ENCODE results near the gene DCAF11. TPM values are rescaled to one million over a fixed set of nuclear protein-coding genes. Genes with fewer than 3 reads are reported as not detected.

Gene DCAF11
- total and polyA plus RNA-seq, 2 donors (not counting 1 experiment from before 2014, with no cell fraction given), result 64.5 to 96.3 TPM

DNA sequence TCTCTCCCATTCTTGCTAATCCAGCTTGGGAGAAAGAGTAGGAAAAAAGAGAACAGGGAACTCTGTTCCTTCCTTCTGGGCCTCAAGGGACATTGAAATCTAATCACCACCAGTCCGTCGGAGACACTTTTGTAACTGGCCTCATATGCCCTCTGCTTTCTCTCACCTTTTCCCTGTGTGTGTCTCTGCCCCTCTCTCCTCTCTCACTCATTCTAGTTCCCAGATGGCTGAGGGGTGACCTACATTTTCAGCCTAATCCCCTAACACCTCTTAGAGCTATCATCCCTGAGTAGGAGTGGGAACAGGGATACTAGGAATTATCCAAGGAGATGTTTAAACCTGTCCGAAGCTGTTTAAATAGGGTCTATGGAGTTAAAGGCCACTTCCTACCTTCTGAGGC lies 29.4 kb upstream of the DCAF11 start:
- H3K4me1 Mint-ChIP-seq, result peaks cover 18% of the 10 kb centered on the region

DNA sequence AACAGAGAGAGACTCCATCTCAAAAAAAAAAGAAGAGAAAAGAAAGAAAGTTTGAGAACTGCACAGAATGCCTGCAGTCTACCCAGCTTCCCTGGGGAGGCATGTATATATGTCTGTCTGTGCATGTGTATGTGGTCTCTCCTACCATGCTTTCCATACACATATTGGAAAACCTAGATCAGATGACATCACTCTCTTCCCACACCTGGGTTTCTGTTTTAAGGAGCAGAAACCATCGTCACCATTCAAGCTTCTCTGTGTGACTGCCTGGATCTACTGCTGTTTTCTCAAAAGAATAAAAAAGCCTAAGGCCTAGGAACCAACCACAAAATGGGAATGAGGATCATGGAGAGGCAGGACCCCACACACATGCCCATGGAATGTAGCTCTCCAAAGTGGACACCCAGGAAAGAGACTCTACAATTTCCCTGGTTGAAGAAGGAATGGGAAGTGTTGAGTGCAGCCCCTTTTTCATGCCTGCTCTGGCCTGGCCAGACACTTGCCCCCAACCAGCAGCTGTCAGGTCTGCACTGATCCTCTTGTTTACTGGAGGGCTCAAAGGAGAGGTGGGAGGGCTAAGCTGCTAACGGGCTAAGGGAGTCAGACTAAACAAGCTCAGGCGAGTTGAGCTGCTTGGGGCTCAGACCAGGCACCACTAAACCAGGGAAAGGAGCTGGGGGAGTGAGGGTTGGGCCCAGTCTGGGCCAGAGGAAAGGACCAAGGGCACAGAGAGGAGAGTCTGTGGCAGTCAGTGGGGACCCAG lies 28.2 kb upstream of the DCAF11 start:
- no peak overlapping the region for H3K4me3 Mint-ChIP-seq
- no peaks in the 10 kb centered on the region for H3K27me3 Mint-ChIP-seq
- 90% methylated on average over 3 of the region's 3 CpGs for WGBS (ENCODE audit: insufficient coverage)
- ATAC-seq (ENCODE audit: low read depth) (no peak), DNase-seq (no peak)
- Histone ChIP-seq H3K27ac (ENCODE audit: low read length in 2 of 2) (no peak overlapping the region), H3K4me2 (replicated peaks; ENCODE audit: low read depth, low read length, poor library complexity, severe bottlenecking) (no peak overlapping the region), H3K79me2 (ENCODE audit: control insufficient read depth, insufficient read depth, low read length) (peaks cover 4% of the 10 kb centered on the region), H2AFZ (ENCODE audit: insufficient read depth, low read depth, low read length, poor library complexity, severe bottlenecking) (no peak overlapping the region), H3K27me3 (replicated peaks in 1 of 4; ENCODE audit: control extremely low read depth in 1 of 4, control insufficient read depth in 3 of 4, insufficient read depth in 4 of 4, low read length in 3 of 4) (no peaks in the 10 kb centered on the region), H3K9me3 (ENCODE audit: control extremely low read depth in 1 of 3, control insufficient read depth in 2 of 3, insufficient read depth in 1 of 3, low read length in 2 of 3) (no peaks in the 10 kb centered on the region), H3K9ac (ENCODE audit: low read length) (no peak overlapping the region), H3K36me3 (replicated peaks in 1 of 2; ENCODE audit: control extremely low read depth in 1 of 2, control insufficient read depth in 1 of 2, extremely low read depth in 1 of 2, insufficient read depth in 2 of 2, low read length in 1 of 2) (no peaks in the 10 kb centered on the region), H3K4me1 (ENCODE audit: control insufficient read depth in 2 of 2, insufficient read depth in 2 of 2, low read length in 2 of 2) (peaks cover 5 to 16% of the 10 kb centered on the region in 2 donors), H4K20me1 (ENCODE audit: control insufficient read depth, insufficient read depth, low read length, poor library complexity, severe bottlenecking) (no peaks in the 10 kb centered on the region), H3K4me3 (ENCODE audit: control extremely low read depth in 1 of 5, extremely low read depth in 1 of 5, insufficient read depth in 1 of 5, low read depth in 2 of 5, low read length in 4 of 5) (no peak overlapping the region)
- ChIA-PET CTCF (interaction anchor here (1.2 to 8.0 kb wide), 3 partner anchors 22 to 32 kb away, joined by 3 to 75 read pairs (median 17); no protein-coding TSS in a partner anchor), POLR2A (no interaction called here)
- H3K9me3 Mint-ChIP-seq (ENCODE audit: insufficient read depth), result no peaks in the 10 kb centered on the region
- TF ChIP-seq, protein P1, sequence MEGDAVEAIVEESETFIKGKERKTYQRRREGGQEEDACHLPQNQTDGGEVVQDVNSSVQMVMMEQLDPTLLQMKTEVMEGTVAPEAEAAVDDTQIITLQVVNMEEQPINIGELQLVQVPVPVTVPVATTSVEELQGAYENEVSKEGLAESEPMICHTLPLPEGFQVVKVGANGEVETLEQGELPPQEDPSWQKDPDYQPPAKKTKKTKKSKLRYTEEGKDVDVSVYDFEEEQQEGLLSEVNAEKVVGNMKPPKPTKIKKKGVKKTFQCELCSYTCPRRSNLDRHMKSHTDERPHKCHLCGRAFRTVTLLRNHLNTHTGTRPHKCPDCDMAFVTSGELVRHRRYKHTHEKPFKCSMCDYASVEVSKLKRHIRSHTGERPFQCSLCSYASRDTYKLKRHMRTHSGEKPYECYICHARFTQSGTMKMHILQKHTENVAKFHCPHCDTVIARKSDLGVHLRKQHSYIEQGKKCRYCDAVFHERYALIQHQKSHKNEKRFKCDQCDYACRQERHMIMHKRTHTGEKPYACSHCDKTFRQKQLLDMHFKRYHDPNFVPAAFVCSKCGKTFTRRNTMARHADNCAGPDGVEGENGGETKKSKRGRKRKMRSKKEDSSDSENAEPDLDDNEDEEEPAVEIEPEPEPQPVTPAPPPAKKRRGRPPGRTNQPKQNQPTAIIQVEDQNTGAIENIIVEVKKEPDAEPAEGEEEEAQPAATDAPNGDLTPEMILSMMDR (IDR thresholded peaks at IDR 0.05), result no peak
- TF ChIP-seq EZH2 (IDR thresholded peaks at IDR 0.05; ENCODE audit: borderline replicate concordance, insufficient read depth, low read depth, low read length, poor library complexity, severe bottlenecking), result no peak
- peaks cover 17% of the 10 kb centered on the region for H3K4me1 Mint-ChIP-seq
- intact Hi-C loops (cut with micrococcal nuclease), result no loop called here
- no peak overlapping the region for H3K27ac Mint-ChIP-seq

More for the DNA sequence above, 29.4 kb upstream of the DCAF11 start:
- Mint-ChIP-seq H3K27me3 (no peaks in the 10 kb centered on the region), H3K9me3 (ENCODE audit: insufficient read depth) (no peaks in the 10 kb centered on the region), H3K27ac (no peak overlapping the region), H3K4me3 (no peak overlapping the region)
- TF ChIP-seq, protein P1 (IDR thresholded peaks at IDR 0.05), result no peak
- no peak for TF ChIP-seq EZH2 (IDR thresholded peaks at IDR 0.05; ENCODE audit: borderline replicate concordance, insufficient read depth, low read depth, low read length, poor library complexity, severe bottlenecking)
- no peak for ATAC-seq (ENCODE audit: low read depth)
- Histone ChIP-seq H3K4me2 (replicated peaks; ENCODE audit: low read depth, low read length, poor library complexity, severe bottlenecking) (no peak overlapping the region), H3K27me3 (replicated peaks in 1 of 4; ENCODE audit: control extremely low read depth in 1 of 4, control insufficient read depth in 3 of 4, insufficient read depth in 4 of 4, low read length in 3 of 4) (no peaks in the 10 kb centered on the region), H3K79me2 (ENCODE audit: control insufficient read depth, insufficient read depth, low read length) (peaks cover 4% of the 10 kb centered on the region), H3K9me3 (ENCODE audit: control extremely low read depth in 1 of 3, control insufficient read depth in 2 of 3, insufficient read depth in 1 of 3, low read length in 2 of 3) (no peaks in the 10 kb centered on the region), H3K36me3 (replicated peaks in 1 of 2; ENCODE audit: control extremely low read depth in 1 of 2, control insufficient read depth in 1 of 2, extremely low read depth in 1 of 2, insufficient read depth in 2 of 2, low read length in 1 of 2) (no peaks in the 10 kb centered on the region), H3K4me3 (ENCODE audit: control extremely low read depth in 1 of 5, extremely low read depth in 1 of 5, insufficient read depth in 1 of 5, low read depth in 2 of 5, low read length in 4 of 5) (no peak overlapping the region), H3K27ac (ENCODE audit: low read length in 2 of 2) (no peak overlapping the region), H2AFZ (ENCODE audit: insufficient read depth, low read depth, low read length, poor library complexity, severe bottlenecking) (no peak overlapping the region), H3K4me1 (ENCODE audit: control insufficient read depth in 2 of 2, insufficient read depth in 2 of 2, low read length in 2 of 2) (peaks cover 12 to 17% of the 10 kb centered on the region in 2 donors), H3K9ac (ENCODE audit: low read length) (no peak overlapping the region), H4K20me1 (ENCODE audit: control insufficient read depth, insufficient read depth, low read length, poor library complexity, severe bottlenecking) (no peaks in the 10 kb centered on the region)
- POLR2A ChIA-PET, result no interaction called here
- intact Hi-C loops (cut with micrococcal nuclease), result no loop called here
- DNase-seq, result no peak
- CTCF ChIA-PET, result interaction anchor here (1.2 to 8.0 kb wide), 3 partner anchors 23 to 28 kb away, joined by 3 to 75 read pairs (median 17); no protein-coding TSS in a partner anchor
- whole genome bisulfite sequencing (ENCODE audit: insufficient coverage), result 100% methylated on average over 2 of the region's 3 CpGs
